Dendritic cell treated with granulocyte-macrophage colony-stimulating factor and Interleukin-4, amounts not matched to agents 40 ng/mL and 50 ng/mL, for 4 days (primary cell): ENCODE data around the gene ADGRG1.

Experiments used
- H3K27ac Mint-ChIP-seq: one replicate; pipeline ENCODE4 v1.8.0; 2022; ENCODE audit warnings: mild to moderate bottlenecking, mixed read lengths
- H3K27me3 Mint-ChIP-seq: one replicate; pipeline ENCODE4 v1.8.0; 2022; ENCODE audit warnings: mild to moderate bottlenecking, mixed read lengths
- H3K36me3 Mint-ChIP-seq: one replicate; pipeline ENCODE4 v1.8.0; 2022; ENCODE audit warnings: low read depth, mixed read lengths
- H3K4me1 Mint-ChIP-seq: one replicate; pipeline ENCODE4 v1.8.0; 2022; ENCODE audit warnings: low read depth, mixed read lengths
- H3K4me3 Mint-ChIP-seq: one replicate; pipeline ENCODE4 v1.8.0; 2022; ENCODE audit warnings: mild to moderate bottlenecking, moderate library complexity, mixed read lengths
- H3K9me3 Mint-ChIP-seq: one replicate; pipeline ENCODE4 v1.8.0; 2022; ENCODE audit warnings: mixed read lengths
- intact Hi-C: fragments of 100-400 bp; cut with micrococcal nuclease; formaldehyde crosslinking; loops from one replicate; pipeline ENCODE4 v1.15.0; 2022

Gene ADGRG1

GRCh38 chr16:57630931-57631845, 2.8 kb downstream of the ADGRG1 start:
- Mint-ChIP-seq H3K27me3 (peaks cover 85% of the 10 kb centered on the region), H3K4me1 (peaks cover 11% of the 10 kb centered on the region), H3K9me3 (no peaks in the 10 kb centered on the region), H3K27ac (no peak overlapping the region), H3K4me3 (no peak overlapping the region), H3K36me3 (no peaks in the 10 kb centered on the region)
- intact Hi-C loops, result no loop called here

- Mint-ChIP-seq H3K36me3 (no peaks in the 10 kb centered on the region), H3K4me1 (peaks cover 22% of the 10 kb centered on the region), H3K9me3 (no peaks in the 10 kb centered on the region), H3K27ac (no peak overlapping the region), H3K4me3 (no peak overlapping the region), H3K27me3 (peaks cover 86% of the 10 kb centered on the region)
- intact Hi-C loops, result no loop called here
Observed at GRCh38 chr16:57632568-57632967, 4.1 kb downstream of the ADGRG1 start.

GRCh38 chr16:57633383-57634064, 5.1 kb downstream of the ADGRG1 start:
- H3K4me3 Mint-ChIP-seq, result no peak overlapping the region
- H3K27me3 Mint-ChIP-seq, result peaks cover 87% of the 10 kb centered on the region
- H3K36me3 Mint-ChIP-seq, result no peaks in the 10 kb centered on the region
- no peaks in the 10 kb centered on the region for H3K9me3 Mint-ChIP-seq
- H3K4me1 Mint-ChIP-seq, result peaks cover 20% of the 10 kb centered on the region
- H3K27ac Mint-ChIP-seq, result no peak overlapping the region
- intact Hi-C loops, result no loop called here

- peaks cover 13% of the 10 kb centered on the region for H3K4me1 Mint-ChIP-seq
- H3K36me3 Mint-ChIP-seq, result no peaks in the 10 kb centered on the region
- intact Hi-C loops, result no loop called here
- no peak overlapping the region for H3K27ac Mint-ChIP-seq
- no peaks in the 10 kb centered on the region for H3K9me3 Mint-ChIP-seq
- no peak overlapping the region for H3K4me3 Mint-ChIP-seq
- peaks cover 86% of the 10 kb centered on the region for H3K27me3 Mint-ChIP-seq
Observed at GRCh38 chr16:57634171-57634570, 5.7 kb downstream of the ADGRG1 start.

GRCh38 chr16:57635266-57636097, 7.1 kb downstream of the ADGRG1 start:
- H3K36me3 Mint-ChIP-seq, result no peaks in the 10 kb centered on the region
- H3K27ac Mint-ChIP-seq, result no peak overlapping the region

DNA sequence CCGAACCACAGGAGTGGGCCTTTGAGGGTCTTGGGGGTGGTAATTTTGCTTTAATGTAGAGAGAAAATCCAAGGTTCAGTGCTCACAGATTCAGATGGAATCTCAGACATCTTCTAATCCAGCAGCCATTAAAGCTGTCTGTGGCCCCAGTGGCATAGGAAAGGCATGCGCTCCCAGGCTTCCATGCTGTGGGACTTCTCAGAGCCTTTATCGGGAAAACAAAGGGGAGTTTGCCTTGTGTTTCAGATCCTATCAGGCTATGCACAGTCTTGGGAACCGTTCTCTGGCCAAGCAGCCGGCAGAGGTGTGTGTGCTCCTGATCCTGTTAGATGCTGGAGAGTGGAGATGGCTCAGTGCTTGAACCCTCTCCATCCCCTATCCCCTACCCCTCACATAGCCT, 7.8 kb downstream of the ADGRG1 start:
- H3K27ac Mint-ChIP-seq, result no peak overlapping the region
- H3K36me3 Mint-ChIP-seq, result no peaks in the 10 kb centered on the region
- H3K27me3 Mint-ChIP-seq, result peaks cover 84% of the 10 kb centered on the region
- H3K4me3 Mint-ChIP-seq, result no peak overlapping the region
- no peaks in the 10 kb centered on the region for H3K9me3 Mint-ChIP-seq
- H3K4me1 Mint-ChIP-seq, result peaks cover 13% of the 10 kb centered on the region
- intact Hi-C loops, result no loop called here

More at GRCh38 chr16:57635266-57636097, 7.1 kb downstream of the ADGRG1 start:
- Mint-ChIP-seq H3K4me1 (peaks cover 13% of the 10 kb centered on the region), H3K27me3 (peaks cover 86% of the 10 kb centered on the region), H3K4me3 (no peak overlapping the region), H3K9me3 (no peaks in the 10 kb centered on the region)
- intact Hi-C loops, result no loop called here

GRCh38 chr16:57637020-57637419, 8.6 kb downstream of the ADGRG1 start:
- Mint-ChIP-seq H3K27me3 (peaks cover 83% of the 10 kb centered on the region), H3K27ac (no peak overlapping the region), H3K9me3 (no peaks in the 10 kb centered on the region), H3K4me1 (peaks cover 13% of the 10 kb centered on the region), H3K36me3 (no peaks in the 10 kb centered on the region), H3K4me3 (no peak overlapping the region)
- intact Hi-C loops, result no loop called here

GRCh38 chr16:57637424-57637823, 9.0 kb downstream of the ADGRG1 start:
- intact Hi-C loops, result no loop called here
- no peaks in the 10 kb centered on the region for H3K9me3 Mint-ChIP-seq
- H3K4me3 Mint-ChIP-seq, result no peak overlapping the region
- H3K36me3 Mint-ChIP-seq, result no peaks in the 10 kb centered on the region
- no peak overlapping the region for H3K27ac Mint-ChIP-seq
- H3K4me1 Mint-ChIP-seq, result peaks cover 13% of the 10 kb centered on the region
- H3K27me3 Mint-ChIP-seq, result peaks cover 85% of the 10 kb centered on the region

- no peak overlapping the region for H3K4me3 Mint-ChIP-seq
- no peaks in the 10 kb centered on the region for H3K9me3 Mint-ChIP-seq
- intact Hi-C loops, result no loop called here
- H3K4me1 Mint-ChIP-seq, result peaks cover 13% of the 10 kb centered on the region
- H3K27me3 Mint-ChIP-seq, result peaks cover 85% of the 10 kb centered on the region
- H3K27ac Mint-ChIP-seq, result no peak overlapping the region
- H3K36me3 Mint-ChIP-seq, result no peaks in the 10 kb centered on the region
Observed at GRCh38 chr16:57637965-57638364, 9.5 kb downstream of the ADGRG1 start.

DNA sequence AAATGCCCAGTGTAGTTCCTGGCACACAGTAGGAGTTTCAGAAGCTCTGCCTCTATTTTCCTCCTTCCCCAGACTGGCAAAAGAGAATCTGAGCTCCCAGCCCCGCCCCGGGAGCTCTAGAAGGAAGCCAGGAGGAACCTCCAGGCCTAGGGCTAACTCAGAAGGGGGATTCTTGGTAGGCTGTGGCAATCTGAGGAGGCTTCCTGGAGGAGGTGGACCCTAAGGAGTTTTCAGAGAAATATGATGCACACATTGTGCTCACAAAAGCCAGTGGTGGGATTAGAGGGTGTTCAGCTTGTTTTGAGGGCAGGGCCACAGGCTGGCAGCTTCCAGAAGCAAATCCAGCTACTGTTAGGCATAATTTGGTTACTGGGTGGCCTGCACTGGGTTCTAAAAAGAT, 10.0 kb downstream of the ADGRG1 start:
- Mint-ChIP-seq H3K4me3 (no peak overlapping the region), H3K36me3 (no peaks in the 10 kb centered on the region), H3K9me3 (no peaks in the 10 kb centered on the region), H3K27me3 (peaks cover 89% of the 10 kb centered on the region), H3K4me1 (peaks cover 13% of the 10 kb centered on the region), H3K27ac (no peak overlapping the region)
- intact Hi-C loops, result no loop called here

GRCh38 chr16:57639172-57639887, 10.9 kb downstream of the ADGRG1 start:
- Mint-ChIP-seq H3K4me1 (peaks cover 13% of the 10 kb centered on the region), H3K27me3 (peaks cover 85% of the 10 kb centered on the region), H3K27ac (no peak overlapping the region), H3K9me3 (no peaks in the 10 kb centered on the region), H3K4me3 (no peak overlapping the region), H3K36me3 (no peaks in the 10 kb centered on the region)
- intact Hi-C loops, result no loop called here

GRCh38 chr16:57640185-57640584, 11.8 kb downstream of the ADGRG1 start:
- Mint-ChIP-seq H3K4me1 (peaks cover 13% of the 10 kb centered on the region), H3K27ac (no peak overlapping the region)

DNA sequence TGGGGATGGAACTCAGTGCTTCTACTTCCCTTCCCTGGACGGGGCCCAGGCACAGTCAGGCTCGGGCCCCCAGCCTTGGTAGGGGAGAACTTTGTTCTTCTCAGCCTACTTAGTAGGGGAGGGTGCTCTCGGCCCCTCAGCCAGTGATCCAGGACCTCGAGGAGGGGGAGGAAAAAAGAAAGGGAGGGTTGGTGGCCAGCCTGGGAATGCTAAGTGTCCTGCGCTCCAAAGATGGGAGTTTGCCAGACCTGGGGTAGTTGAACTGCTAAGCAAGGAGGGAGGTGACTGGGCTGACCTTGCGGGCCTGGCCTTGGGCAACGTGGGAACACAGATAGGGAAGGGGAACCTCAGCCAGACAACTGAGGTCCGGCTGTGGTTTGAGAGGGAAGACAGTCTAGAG, 12.2 kb downstream of the ADGRG1 start:
- no peak overlapping the region for H3K27ac Mint-ChIP-seq
- intact Hi-C loops, result no loop called here
- no peak overlapping the region for H3K4me3 Mint-ChIP-seq
- H3K9me3 Mint-ChIP-seq, result no peaks in the 10 kb centered on the region
- H3K36me3 Mint-ChIP-seq, result no peaks in the 10 kb centered on the region
- H3K27me3 Mint-ChIP-seq, result peaks cover 78% of the 10 kb centered on the region
- peaks cover 13% of the 10 kb centered on the region for H3K4me1 Mint-ChIP-seq

More at GRCh38 chr16:57640185-57640584, 11.8 kb downstream of the ADGRG1 start:
- Mint-ChIP-seq H3K9me3 (no peaks in the 10 kb centered on the region), H3K27me3 (peaks cover 78% of the 10 kb centered on the region), H3K36me3 (no peaks in the 10 kb centered on the region), H3K4me3 (no peak overlapping the region)
- intact Hi-C loops, result no loop called here
